Measurements from ENCODE around the gene ENGASE.

DNA sequence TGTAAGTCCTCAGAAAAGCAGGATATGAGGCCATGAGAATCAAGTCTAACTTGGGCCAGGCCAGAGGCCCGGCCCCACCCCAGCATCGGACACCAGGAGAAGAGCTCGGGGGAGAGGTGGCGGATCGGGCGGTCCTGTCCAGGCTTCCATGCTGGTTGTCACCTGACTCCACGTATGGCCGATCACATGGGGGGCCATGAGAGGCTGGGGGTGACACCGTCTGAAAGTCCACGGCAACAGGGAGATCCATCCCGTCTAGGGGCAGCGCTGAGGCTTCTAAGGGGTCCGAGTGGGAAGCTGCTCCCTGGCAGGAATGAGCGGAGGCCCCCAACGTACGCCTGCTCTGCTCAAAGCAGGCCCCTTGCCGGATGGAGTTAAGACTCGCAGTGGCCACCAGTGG is 25.8 kb downstream of the ENGASE start:
- TF ChIP-seq CTCF (IDR thresholded peaks at IDR 0.05; ENCODE audit: insufficient read depth, low read length, poor library complexity, severe bottlenecking), result no peak
- TF ChIP-seq EZH2phosphoT487 (conservative IDR thresholded peaks at IDR 0.05; ENCODE audit: low read length), result no peak

All from SU-DHL-6 (cell line).